ENCODE measurements around the gene ACSS3. TPM values are rescaled to one million over a fixed set of nuclear protein-coding genes. Genes with fewer than 3 reads are reported as not detected.

The ACSS3 gene
- total and polyA plus RNA-seq, 9 of the 15 experiments (the other 6 are each of a cell fraction or from before 2014, with no cell fraction given) = 0.40 TPM; not detected in 8

DNA sequence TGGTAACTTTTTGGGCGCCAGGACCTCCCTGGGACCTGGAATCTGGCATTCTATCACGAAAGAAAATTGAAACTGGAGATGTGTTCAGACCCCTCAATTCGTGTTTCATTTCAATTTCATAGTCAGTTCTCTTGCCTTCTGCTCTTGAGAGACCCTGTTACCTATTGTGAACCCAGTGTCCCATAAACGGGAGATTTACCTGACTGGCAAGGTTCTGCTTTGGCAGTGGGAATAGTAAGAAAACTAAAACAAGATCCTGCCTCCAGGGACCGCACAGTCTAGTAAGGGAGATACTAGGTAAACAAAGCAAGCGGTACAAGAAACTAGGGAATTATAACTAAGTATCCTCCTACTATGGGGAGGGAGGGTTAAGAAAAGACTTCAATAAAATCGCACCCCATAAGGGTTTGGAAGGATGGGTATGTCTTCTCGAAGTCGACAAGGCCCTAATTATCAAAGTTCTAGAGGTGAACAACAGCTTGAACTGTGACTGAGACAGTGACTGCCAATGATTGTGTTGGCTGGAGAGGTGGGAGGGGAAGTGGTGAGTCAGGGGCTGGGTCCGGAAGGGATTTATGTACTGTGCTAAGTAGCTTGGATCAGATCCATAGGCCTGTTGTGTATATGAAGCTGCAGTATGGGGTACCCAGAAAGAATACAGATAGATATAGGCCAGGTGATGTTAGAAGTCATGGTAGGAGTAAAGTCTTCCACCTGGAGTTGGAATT, 754 bp downstream of the ACSS3 start (continued):
- TF ChIP-seq, protein P1, sequence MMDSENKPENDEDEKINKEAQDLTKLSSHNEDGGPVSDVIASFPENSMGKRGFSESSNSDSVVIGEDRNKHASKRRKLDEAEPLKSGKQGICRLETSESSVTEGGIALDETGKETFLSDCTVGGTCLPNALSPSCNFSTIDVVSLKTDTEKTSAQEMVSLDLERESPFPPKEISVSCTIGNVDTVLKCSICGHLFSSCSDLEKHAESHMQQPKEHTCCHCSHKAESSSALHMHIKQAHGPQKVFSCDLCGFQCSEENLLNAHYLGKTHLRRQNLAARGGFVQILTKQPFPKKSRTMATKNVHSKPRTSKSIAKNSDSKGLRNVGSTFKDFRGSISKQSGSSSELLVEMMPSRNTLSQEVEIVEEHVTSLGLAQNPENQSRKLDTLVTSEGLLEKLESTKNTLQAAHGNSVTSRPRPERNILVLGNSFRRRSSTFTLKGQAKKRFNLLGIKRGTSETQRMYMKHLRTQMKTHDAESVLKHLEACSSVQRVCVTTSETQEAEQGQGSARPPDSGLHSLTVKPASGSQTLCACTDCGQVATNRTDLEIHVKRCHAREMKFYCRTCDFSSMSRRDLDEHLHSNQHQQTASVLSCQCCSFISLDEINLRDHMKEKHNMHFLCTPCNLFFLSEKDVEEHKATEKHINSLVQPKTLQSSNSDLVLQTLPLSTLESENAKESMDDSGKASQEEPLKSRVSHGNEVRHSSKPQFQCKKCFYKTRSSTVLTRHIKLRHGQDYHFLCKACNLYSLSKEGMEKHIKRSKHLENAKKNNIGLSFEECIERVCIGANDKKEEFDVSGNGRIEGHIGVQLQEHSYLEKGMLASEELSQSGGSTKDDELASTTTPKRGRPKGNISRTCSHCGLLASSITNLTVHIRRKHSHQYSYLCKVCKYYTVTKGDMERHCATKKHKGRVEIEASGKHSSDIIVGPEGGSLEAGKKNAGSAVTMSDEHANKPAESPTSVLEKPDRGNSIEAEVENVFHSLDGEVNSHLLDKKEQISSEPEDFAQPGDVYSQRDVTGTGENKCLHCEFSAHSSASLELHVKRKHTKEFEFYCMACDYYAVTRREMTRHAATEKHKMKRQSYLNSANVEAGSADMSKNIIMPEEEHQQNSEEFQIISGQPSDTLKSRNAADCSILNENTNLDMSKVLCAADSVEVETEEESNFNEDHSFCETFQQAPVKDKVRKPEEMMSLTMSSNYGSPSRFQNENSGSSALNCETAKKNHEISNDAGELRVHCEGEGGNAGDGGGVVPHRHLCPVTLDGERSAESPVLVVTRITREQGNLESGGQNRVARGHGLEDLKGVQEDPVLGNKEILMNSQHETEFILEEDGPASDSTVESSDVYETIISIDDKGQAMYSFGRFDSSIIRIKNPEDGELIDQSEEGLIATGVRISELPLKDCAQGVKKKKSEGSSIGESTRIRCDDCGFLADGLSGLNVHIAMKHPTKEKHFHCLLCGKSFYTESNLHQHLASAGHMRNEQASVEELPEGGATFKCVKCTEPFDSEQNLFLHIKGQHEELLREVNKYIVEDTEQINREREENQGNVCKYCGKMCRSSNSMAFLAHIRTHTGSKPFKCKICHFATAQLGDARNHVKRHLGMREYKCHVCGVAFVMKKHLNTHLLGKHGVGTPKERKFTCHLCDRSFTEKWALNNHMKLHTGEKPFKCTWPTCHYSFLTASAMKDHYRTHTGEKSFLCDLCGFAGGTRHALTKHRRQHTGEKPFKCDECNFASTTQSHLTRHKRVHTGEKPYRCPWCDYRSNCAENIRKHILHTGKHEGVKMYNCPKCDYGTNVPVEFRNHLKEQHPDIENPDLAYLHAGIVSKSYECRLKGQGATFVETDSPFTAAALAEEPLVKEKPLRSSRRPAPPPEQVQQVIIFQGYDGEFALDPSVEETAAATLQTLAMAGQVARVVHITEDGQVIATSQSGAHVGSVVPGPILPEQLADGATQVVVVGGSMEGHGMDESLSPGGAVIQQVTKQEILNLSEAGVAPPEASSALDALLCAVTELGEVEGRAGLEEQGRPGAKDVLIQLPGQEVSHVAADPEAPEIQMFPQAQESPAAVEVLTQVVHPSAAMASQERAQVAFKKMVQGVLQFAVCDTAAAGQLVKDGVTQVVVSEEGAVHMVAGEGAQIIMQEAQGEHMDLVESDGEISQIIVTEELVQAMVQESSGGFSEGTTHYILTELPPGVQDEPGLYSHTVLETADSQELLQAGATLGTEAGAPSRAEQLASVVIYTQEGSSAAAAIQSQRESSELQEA (IDR thresholded peaks at IDR 0.05; ENCODE audit: low read depth) = no peak
- no peak for TF ChIP-seq ZNF324 (CRISPR knock-in tag; IDR thresholded peaks at IDR 0.05)
- TF ChIP-seq PURB (CRISPR knock-in tag; IDR thresholded peaks at IDR 0.05; ENCODE audit: low read depth) = no peak
- TF ChIP-seq SREBF1 (IDR thresholded peaks at IDR 0.05; ENCODE audit: borderline replicate concordance, low read depth, low read length) = no peak
- no peak for TF ChIP-seq BACH1 (tag; IDR thresholded peaks at IDR 0.05)
- no peak for TF ChIP-seq KLF16 (IDR thresholded peaks at IDR 0.05)

All from K562 (cell line).